CD4-positive, alpha-beta T cell treated with Interleukin-21 for 1 hour (primary cell): ENCODE data around the gene E4F1.

Source experiments
- DNase-seq: peaks from one replicate; pipeline ENCODE4 v3.0.0-alpha.2; 2020

E4F1 gene

GRCh38 chr16:2275476-2276367 lies 52.3 kb downstream of the E4F1 start:
- no peak for DNase-seq

DNA sequence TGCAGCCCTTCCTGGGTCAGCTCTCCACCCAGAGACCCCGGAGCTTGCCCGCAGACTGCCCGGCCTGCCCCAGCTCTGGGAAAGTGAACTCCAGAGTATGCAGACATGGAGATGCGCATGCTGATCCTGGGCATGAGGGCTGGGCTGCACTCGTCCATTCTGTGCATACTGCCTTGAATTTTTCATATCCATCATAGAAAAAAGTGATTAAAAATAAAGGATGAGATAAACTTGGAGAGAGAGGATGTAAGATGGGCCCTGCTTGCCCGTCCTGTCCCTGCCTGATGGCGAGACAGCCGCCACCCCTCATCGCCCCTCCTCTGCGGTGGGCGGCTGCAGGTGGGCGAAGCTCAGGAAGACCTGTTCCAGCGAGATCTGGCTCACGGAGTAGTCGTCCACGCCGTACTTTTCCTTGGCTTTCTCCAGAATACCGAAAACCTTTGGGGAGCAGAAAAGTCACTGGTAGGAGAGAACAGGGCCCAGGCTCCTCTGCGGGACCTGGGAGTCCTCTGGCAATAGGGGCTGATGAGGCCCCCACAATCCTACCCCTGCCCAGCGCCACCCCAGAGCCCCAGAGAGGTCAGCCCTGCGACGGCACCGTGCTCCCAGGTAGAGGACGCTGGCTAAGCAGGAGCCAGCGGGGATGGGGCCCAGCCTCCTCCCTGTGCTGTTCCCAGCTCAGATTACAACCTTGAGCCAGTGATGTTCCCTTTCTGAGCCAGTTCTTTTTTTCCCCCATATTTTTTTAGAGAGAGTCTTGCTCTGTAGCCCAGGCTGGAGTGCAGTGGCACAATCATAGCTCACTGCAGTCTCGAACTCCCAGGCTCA lies 53.2 kb downstream of the E4F1 start:
- DNase-seq, result no peak

DNA sequence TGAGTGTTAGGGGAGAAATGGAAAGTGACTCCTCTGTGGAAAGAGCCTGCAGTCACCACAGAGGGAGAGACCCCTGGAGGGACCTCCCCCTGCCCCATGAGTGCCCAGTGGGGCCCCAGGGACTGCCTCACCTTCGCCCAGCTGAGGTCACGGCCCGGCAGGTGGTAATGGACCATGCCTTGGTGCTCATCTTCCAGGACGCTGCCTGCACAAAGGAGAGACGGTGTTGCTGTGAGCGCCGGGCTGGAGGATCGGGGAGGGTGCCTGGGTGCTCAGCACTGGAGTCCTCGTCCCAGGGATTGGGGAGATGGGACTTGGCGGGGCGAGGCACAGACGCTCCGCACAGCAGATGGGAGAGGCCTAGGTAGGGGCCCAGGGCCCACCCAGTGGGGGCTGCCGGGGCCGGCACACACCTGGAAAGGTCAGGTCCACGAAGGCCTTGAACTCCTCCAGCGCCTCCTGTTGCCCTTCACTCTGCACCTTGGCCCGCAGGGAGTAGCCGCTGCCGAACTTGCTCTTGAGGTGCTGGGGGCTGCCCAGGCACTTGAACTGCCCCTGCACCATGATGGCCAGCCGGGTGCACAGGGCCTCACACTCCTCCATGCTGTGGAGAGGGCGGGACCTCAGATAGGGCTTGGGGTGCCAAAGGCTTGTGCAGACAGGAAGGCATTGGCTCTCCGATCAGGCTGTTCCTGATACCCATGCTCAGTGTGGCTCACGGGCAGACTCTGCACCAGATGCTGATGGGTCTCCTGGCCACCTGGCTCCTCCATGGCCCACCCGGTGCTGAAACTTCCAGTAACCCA lies 54.3 kb downstream of the E4F1 start:
- no peak for DNase-seq

DNA sequence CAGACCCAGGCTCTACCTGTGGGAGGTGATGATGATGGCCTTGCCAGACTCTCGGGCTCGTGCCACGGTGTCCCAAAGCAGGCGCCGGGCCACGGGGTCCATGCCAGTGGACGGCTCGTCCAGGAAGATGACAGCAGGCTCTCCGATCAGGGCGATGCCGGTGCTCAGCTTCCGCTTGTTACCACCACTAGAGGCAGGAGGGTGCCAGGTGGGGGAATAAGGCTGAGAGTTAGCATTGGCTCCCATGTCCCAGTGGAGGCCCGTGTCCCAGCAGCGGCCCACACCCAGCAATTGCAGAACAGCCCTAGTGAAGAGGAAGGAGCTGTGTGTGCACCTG lies 54.8 kb downstream of the E4F1 start:
- no peak for DNase-seq

- no peak for DNase-seq
These were observed 55.8 kb downstream of the E4F1 start for GRCh38 chr16:2278956-2279800.

DNA sequence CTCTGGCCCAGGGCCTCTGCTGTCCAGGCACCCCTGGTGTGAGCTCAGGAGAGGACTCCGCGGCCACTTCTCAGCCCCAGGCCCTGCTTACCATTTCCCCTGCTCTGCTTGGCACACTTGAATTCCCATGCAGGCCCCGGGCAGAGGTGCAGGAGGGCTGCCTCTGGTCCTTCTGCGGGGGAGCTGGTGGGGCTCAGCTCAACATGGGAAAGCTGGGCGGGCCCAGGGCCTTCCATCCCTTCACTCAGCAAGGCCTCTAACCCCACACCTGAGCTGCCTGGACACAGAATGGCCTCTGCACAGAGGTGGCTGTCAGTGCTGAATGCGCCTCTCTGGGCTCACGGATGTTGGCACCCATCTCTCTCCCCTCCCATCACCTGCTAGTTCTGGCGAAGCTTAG lies 57.1 kb downstream of the E4F1 start:
- no peak for DNase-seq

- DNase-seq, result no peak
These were observed 57.7 kb downstream of the E4F1 start for GRCh38 chr16:2280981-2281542.

DNA sequence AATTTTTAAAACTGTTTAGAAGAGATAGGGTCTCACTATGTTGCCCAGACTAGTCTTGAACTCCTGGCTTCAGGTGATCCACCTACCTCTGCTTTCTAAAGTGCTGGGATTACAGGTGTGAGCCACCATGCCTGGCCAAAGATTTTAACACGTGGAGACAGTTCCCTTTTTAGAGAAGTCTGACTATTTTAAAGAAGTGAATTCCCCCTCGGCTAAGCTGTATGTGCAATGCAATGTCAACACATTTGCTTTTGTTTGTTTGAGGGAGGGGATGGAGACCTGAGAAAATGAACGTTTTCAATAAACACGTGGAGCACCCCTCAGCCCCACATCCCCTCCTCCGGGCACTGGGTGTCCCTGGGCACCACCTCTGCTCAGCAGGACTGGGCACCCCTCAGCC lies 58.9 kb downstream of the E4F1 start:
- no peak for DNase-seq

GRCh38 chr16:2282866-2283555 lies 59.6 kb downstream of the E4F1 start:
- no peak for DNase-seq

GRCh38 chr16:2284001-2284770 lies 60.8 kb downstream of the E4F1 start:
- no peak for DNase-seq

DNA sequence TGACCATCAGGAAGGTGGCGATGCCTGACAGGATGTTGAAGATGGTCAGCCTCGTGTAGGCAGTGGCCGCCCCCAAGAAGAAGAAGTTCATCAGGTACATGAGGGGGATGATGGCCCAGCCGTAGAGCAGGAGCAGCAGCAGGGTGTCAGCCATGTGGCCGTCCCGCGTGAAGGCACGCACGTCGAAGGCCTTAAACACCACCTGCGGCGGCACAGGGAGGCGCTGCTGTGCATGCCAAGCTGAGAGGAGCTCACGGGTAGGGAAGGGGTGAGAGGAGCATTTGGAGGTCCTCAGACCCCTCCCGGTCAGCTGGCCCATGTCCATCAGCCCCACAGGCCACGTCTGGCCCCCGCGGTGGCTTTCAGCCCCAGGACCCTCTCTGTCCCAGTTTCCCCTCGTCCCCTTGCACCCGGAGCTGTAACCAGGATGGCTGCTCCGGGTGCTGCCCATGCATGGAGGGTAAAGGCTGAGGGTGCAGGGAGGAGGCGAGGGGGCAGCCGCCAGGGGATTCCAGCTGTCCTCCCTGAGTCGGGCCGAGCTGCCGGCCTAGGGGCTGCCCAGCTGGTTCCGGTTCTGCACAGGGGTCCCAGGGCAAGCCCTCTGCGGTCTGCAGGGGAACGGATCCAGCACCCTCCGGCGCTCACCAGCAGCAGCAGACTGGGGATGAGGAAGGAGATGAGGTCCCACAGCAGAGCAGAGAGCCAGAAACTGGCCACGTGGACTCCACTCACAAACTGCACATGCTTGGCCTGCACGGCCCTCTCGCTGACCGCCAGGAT lies 61.6 kb downstream of the E4F1 start:
- DNase-seq, result no peak
